Smooth muscle cell (in vitro differentiated cells): ENCODE results near the gene FSTL1. TPM values are rescaled to one million over a fixed set of nuclear protein-coding genes. Genes with fewer than 3 reads are reported as not detected.

Experiments
- DNase-seq: peaks from one replicate; lab custom pipeline; 2025; ENCODE audit not compliant: unreplicated experiment; lab: John Stamatoyannopoulos, UW
- H2AFZ ChIP-seq: fragments of 200-600 bp; sonication (generic); 2 replicates; pipeline ENCODE4 v1.6.0; 2016; ENCODE audit warnings: antibody characterized with exemption, low read depth, mild to moderate bottlenecking
- H3F3A ChIP-seq: fragments of 200-600 bp; sonication (generic); 2 replicates; pipeline ENCODE4 v1.6.0; 2017; ENCODE audit warnings: antibody characterized with exemption, low read depth
- H3K27ac ChIP-seq: fragments of 200-600 bp; sonication (generic); 2 replicates; pipeline ENCODE4 v1.5.1; 2016; ENCODE audit warnings: low read depth, mild to moderate bottlenecking
- H3K27me3 ChIP-seq: fragments of 200-600 bp; sonication (generic); 2 replicates; pipeline ENCODE4 v1.6.1; 2016; ENCODE audit warnings: low read depth, mild to moderate bottlenecking
- H3K36me3 ChIP-seq: fragments of 200-600 bp; sonication (generic); 2 replicates; pipeline ENCODE4 v1.5.1; 2016; ENCODE audit warnings: low read depth
- H3K4me1 ChIP-seq: fragments of 200-600 bp; sonication (generic); 2 replicates; pipeline ENCODE4 v1.5.1; 2016; ENCODE audit warnings: low read depth
- H3K4me2 ChIP-seq: fragments of 200-600 bp; sonication (generic); 2 replicates; pipeline ENCODE4 v1.6.0; 2016; ENCODE audit warnings: mild to moderate bottlenecking
- H3K4me3 ChIP-seq: fragments of 200-600 bp; sonication (generic); 2 replicates; pipeline ENCODE4 v1.5.1; 2016; ENCODE audit warnings: mild to moderate bottlenecking
- H3K79me2 ChIP-seq: fragments of 200-600 bp; sonication (generic); 2 replicates; pipeline ENCODE4 v1.6.0; 2016; ENCODE audit warnings: low read depth, mild to moderate bottlenecking
- H3K9ac ChIP-seq: fragments of 200-600 bp; sonication (generic); 2 replicates; pipeline ENCODE4 v1.6.0; 2016; ENCODE audit warnings: low read depth
- H3K9me3 ChIP-seq: fragments of 200-600 bp; sonication (generic); replicated peaks from 2 replicates; pipeline ENCODE4 v1.5.1; 2016; ENCODE audit warnings: low read depth
- H4K20me1 ChIP-seq: fragments of 200-600 bp; sonication (generic); 2 replicates; pipeline ENCODE4 v1.6.0; 2016; ENCODE audit warnings: low read depth
- WGBS: methylation state at CpG from one replicate; pipeline ENCODE4 v1.1.7; 2016; ENCODE audit warnings: low lambda C conversion rate; 5-methylcytosine and 5-hydroxymethylcytosine counted together
- polyA plus RNA-seq: library from polyadenylated mRNA; unstranded; fragments of >200 nt; fragmentation: Nextera tagmentation; extraction: Ambion mirVana; gene quantifications from 2 replicates; pipeline ENCODE4 v1.2.1, GENCODE V29; 2016
- total RNA-seq: library from RNA; depleted of rRNA; stranded (reverse); fragments of >200 nt; gene quantifications from 2 replicates; pipeline ENCODE4 v1.2.3, GENCODE V29; 2014
- TF ChIP-seq, protein P1 (sequence below): fragments of 200-600 bp; sonication (generic); IDR thresholded peaks from 2 replicates; pipeline ENCODE4 v1.5.1; 2017; ENCODE audit warnings: borderline replicate concordance, mild to moderate bottlenecking, antibody characterized with exemption; ENCODE audit not compliant: insufficient read depth, poor library complexity, severe bottlenecking

FSTL1 gene
- total and polyA plus RNA-seq, 2 experiments from 2014 or later, result 562 to 630 TPM

DNA sequence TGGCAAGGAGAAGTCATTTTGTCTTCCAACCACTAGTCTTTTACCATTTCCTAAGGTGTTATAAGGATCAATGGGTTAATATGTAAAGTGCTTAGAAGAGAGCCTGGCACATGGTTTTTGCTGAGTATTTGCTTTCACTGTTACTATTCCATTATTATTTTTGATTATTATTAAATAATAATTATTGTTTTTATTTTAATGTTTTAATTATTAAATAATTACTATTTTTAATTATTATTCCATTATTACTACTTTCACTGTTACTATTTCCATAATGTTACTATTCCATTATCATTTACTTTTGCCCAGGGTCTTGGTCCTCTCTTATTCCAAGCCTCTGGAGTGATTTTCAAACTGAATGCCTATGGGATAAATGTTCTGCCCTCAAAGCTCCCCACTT lies 48.5 kb downstream of the FSTL1 start:
- Histone ChIP-seq H3K79me2 (no peaks in the 10 kb centered on the region), H3K36me3 (peaks cover 73% of the 10 kb centered on the region), H3K27me3 (no peaks in the 10 kb centered on the region), H3K4me1 (no peaks in the 10 kb centered on the region), H3K4me2 (no peak overlapping the region), H3F3A (peaks cover under 1% of the 10 kb centered on the region), H3K9me3 (no peaks in the 10 kb centered on the region), H3K4me3 (no peak overlapping the region), H2AFZ (no peak overlapping the region), H3K9ac (no peak overlapping the region), H4K20me1 (peaks cover 8% of the 10 kb centered on the region), H3K27ac (no peak overlapping the region)
- TF ChIP-seq, protein P1, sequence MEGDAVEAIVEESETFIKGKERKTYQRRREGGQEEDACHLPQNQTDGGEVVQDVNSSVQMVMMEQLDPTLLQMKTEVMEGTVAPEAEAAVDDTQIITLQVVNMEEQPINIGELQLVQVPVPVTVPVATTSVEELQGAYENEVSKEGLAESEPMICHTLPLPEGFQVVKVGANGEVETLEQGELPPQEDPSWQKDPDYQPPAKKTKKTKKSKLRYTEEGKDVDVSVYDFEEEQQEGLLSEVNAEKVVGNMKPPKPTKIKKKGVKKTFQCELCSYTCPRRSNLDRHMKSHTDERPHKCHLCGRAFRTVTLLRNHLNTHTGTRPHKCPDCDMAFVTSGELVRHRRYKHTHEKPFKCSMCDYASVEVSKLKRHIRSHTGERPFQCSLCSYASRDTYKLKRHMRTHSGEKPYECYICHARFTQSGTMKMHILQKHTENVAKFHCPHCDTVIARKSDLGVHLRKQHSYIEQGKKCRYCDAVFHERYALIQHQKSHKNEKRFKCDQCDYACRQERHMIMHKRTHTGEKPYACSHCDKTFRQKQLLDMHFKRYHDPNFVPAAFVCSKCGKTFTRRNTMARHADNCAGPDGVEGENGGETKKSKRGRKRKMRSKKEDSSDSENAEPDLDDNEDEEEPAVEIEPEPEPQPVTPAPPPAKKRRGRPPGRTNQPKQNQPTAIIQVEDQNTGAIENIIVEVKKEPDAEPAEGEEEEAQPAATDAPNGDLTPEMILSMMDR, result no peak
- DNase-seq, result no peak

DNA sequence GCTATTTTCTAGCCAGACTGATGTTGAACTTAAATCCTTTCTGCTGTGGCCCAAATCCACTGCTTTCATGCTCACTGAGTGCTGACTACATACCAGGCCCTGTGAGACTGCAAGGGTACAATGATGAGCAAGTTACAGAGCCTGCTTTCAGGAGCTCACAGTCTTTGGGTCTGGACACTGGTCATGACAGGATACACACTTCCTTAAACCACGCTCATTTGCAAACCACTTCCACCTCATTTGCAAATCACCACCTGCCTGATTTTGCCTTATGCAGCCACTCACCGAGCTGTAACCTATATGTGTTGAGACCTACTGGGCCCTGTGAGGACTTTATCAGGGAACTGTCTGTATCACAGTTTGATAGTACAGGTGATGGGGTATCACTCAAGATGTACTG lies 51.4 kb downstream of the FSTL1 start:
- Histone ChIP-seq H3K79me2 (no peaks in the 10 kb centered on the region), H3K4me1 (no peaks in the 10 kb centered on the region), H3K27me3 (no peaks in the 10 kb centered on the region), H3K9ac (no peak overlapping the region), H3K27ac (no peak overlapping the region), H3K36me3 (peaks cover 68% of the 10 kb centered on the region), H3K4me3 (no peak overlapping the region), H3K9me3 (no peaks in the 10 kb centered on the region), H2AFZ (no peak overlapping the region), H3K4me2 (no peak overlapping the region), H3F3A (peaks cover 13% of the 10 kb centered on the region), H4K20me1 (peaks cover 5% of the 10 kb centered on the region)
- no peak for DNase-seq
- WGBS, result 100% methylated on average over 2 of the region's 2 CpGs
- TF ChIP-seq, protein P1, result no peak

DNA sequence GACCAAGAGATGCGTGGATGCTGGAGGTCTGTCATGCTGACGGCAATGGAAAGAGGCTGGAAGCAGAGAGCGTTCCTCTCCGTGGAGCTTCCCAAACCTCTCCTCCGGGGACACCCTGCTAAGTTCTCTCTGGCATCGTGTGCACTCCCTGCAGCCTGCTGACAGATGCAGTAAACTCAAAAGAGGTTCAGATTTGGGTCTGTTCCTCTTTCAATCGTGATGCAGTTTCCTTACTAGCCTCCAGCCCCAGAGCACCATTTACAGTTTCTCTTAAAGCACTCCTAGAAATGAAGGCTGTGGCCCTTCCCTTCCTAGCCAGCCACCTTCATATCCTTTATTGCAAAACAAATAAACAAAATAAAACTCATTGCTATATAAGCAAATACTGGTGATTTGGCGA lies 54.3 kb downstream of the FSTL1 start:
- TF ChIP-seq, protein P1, result no peak
- Histone ChIP-seq H3K79me2 (no peaks in the 10 kb centered on the region), H3K36me3 (peaks cover 49% of the 10 kb centered on the region), H3K4me3 (no peak overlapping the region), H2AFZ (no peak overlapping the region), H3K4me2 (no peak overlapping the region), H3K27me3 (no peaks in the 10 kb centered on the region), H3K9ac (no peak overlapping the region), H3K27ac (no peak overlapping the region), H3F3A (peaks cover 18% of the 10 kb centered on the region), H3K9me3 (no peaks in the 10 kb centered on the region), H4K20me1 (peaks cover 5% of the 10 kb centered on the region), H3K4me1 (no peaks in the 10 kb centered on the region)
- no peak for DNase-seq
- 97% methylated on average over 8 of the region's 8 CpGs for WGBS

DNA sequence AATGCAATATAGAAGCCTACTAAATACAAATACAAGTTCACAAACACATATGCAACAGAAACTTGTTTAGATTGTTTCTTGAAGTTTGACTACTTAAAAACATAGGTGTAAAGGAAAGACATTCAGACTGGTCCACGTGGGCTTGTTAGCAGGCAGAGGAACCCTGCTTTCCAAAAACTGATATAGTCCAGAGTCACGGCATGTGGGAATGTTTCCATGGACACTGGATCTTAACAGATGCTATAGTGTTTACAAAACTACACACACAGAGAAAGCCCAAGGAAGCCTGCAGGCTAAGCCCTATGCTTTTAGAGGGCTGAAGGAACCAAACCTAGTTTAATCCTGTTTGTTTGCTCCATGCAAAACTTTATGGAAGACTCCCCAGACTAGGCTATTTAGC lies 56.4 kb downstream of the FSTL1 start:
- Histone ChIP-seq H2AFZ (no peak overlapping the region), H3K9ac (no peak overlapping the region), H3F3A (peaks cover 18% of the 10 kb centered on the region), H3K36me3 (peaks cover 31% of the 10 kb centered on the region), H3K27me3 (no peaks in the 10 kb centered on the region), H4K20me1 (peaks cover 5% of the 10 kb centered on the region), H3K4me3 (no peak overlapping the region), H3K4me2 (no peak overlapping the region), H3K4me1 (no peaks in the 10 kb centered on the region), H3K79me2 (no peaks in the 10 kb centered on the region), H3K9me3 (no peaks in the 10 kb centered on the region), H3K27ac (peak overlapping the region; percentile 70)
- 52% methylated on average over 2 of the region's 2 CpGs for WGBS
- TF ChIP-seq, protein P1, result no peak
- DNase-seq, result no peak
